NK-92 (cell line): ENCODE measurements around the gene NAGPA.

ENCODE experiments used
- DNase-seq: peaks from one replicate; lab custom pipeline; 2025; ENCODE audit not compliant: unreplicated experiment; lab: John Stamatoyannopoulos, UW

NAGPA gene

DNA sequence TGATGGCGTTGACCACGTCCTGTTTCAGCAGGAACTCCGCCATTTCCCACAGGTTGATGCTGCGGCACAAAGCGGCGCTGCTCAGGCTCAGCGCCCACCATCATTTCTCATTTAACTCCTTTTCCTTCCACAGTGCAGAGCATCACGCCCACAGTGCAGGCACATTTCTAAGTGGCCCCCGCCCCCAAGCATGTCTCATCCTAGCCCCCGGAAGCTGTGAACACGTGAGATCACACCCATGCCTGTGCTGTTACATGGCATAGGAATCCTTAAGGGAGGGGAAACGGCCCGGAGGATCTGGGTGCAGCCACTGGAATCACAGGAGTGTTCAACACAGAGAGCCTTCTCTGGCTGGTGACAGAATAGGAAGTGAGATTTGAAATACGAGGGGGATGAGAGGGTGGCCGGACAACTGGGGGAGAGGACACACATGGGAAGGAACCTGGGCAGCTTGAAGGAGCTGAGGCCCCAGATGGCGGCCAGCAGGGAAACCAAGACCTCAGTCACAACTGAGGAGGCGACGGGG is 4.7 kb downstream of the NAGPA start:
- no peak for DNase-seq

- DNase-seq = no peak
Measured at GRCh38 chr16:5027575-5028235, 6.0 kb downstream of the NAGPA start.

DNA sequence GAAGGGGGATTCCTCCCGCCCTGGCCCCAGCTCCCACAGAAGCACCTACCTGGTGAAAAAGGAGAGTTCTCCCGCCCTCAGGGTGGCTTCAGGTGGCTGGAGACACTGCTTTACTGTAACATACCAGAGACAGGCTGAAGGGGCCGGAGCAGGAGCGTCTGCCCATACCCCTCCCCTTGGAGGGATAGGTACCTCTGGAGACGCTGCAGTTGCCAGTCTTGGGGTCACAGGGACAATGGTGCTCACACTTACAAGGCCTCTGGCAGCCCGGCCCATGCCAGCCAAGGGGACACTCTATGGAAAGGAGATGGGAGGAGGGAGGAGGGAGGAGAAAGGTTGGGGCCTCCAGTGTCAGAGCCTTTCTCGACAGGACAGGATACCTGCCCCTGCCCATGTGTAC is 6.6 kb downstream of the NAGPA start:
- no peak for DNase-seq

DNA sequence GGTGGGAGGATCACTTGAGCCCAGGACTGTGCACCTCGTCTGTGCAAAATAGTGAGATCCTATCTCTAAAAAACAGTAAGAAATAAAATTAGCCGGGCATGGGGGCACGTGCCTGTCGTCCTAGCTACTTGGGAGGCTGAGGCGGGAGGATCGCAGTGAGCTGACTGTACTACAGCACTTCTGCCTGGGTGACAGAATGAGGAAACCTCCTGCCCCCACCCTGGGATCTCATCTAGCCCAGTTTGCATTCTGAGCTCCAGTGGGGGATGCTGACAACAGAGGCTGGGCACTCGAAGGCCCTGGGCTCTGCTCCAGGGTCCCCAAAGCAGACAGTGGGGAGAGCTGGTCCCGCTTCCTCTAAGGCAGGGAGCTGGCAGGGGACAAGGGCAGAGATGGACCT is 7.1 kb downstream of the NAGPA start:
- DNase-seq = no peak

- no peak for DNase-seq
Measured at GRCh38 chr16:5025171-5025632, 8.5 kb downstream of the NAGPA start.

GRCh38 chr16:5024632-5025031 is 9.1 kb downstream of the NAGPA start:
- no peak for DNase-seq

DNA sequence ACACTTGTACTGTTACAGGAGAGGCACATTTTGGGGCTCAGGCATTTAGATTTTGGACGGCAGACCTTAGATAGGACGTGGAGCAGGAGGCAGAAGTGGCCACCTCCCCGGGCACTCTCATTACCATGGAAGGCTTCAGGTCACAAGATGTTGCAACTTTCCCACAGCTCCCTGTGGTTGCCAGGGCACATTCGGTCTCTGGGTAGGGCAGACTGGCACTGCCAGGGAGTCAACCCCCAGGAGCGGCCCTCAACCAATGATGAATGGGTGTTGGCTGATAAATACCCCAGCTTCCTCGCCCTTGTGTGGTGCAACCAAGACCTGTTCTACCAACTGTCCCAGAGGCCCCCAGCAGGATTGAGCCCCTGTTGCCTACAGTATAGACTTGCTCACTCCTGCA is 11.2 kb downstream of the NAGPA start:
- DNase-seq = no peak

DNA sequence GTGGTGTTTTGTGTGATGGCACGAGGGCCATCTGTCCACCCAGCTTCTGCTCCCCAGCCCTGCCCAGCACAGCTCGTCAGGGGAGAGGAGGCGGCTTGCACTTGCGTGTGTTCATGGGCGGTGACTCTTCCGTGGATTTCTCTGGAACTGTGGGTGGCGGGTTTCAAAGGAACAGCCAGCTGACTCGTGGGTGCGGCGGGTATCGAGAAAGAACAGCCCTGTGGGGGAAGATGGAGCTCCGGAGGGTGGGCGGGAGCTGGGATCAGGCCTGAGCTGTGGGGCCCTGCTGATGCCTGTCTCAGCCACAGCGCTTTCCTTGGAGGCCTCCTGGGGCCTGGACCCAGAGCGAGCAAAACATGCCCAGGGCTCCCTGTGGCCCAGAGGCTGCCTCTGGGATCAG is 13.2 kb downstream of the NAGPA start:
- no peak for DNase-seq

- no peak for DNase-seq
Measured at GRCh38 chr16:5019775-5020174, 14.0 kb downstream of the NAGPA start.

GRCh38 chr16:5018793-5019192 is 14.9 kb downstream of the NAGPA start:
- no peak for DNase-seq

- no peak for DNase-seq
Measured at GRCh38 chr16:5017678-5017969, 16.1 kb downstream of the NAGPA start.

- DNase-seq = no peak
Measured at GRCh38 chr16:5016967-5017677, 16.6 kb downstream of the NAGPA start.

GRCh38 chr16:5015887-5016286 is 17.8 kb downstream of the NAGPA start:
- no peak for DNase-seq

GRCh38 chr16:5015351-5015750 is 18.4 kb downstream of the NAGPA start:
- no peak for DNase-seq

DNA sequence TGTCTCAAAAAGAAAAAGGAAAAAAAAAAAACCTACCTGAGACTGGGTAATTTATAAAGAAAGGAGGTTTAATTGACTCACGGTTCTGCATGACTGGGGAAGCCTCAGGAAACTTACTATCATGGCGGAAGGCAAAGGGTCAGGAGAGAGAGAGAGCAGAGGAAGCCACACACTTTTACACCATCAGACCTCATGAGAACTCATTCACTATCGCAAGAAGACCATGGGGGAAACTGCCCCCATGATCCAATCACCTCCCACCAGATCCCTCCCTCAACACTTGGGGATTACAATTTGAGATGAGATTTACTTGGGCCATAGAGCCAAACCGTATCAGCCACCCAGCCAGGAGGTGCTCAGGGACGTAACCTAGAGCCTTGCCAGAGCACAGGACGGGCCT is 20.8 kb downstream of the NAGPA start:
- no peak for DNase-seq

DNA sequence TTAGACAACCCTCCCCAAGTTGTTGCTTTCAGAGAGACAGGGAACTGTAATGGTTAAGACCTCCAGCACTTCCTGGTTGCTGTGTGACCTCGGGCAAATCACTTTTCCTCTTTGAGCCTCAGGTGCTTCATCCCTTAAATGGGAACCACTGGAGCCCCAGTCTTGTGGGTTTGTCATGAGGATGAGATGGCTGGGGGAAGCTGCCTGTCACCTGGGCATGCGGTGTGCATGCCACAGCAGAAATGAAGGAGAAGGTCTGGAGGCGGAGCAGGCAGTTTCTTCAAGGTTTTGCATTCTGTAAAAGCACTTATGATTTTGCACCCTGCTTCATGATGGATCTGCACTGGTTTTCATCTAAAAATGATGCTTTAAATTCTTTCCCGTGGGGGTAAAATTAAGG is 22.1 kb downstream of the NAGPA start:
- DNase-seq = no peak

- no peak for DNase-seq
Measured at GRCh38 chr16:5010576-5011329, 23.0 kb downstream of the NAGPA start.

GRCh38 chr16:5008311-5008731 is 25.4 kb downstream of the NAGPA start:
- no peak for DNase-seq

DNA sequence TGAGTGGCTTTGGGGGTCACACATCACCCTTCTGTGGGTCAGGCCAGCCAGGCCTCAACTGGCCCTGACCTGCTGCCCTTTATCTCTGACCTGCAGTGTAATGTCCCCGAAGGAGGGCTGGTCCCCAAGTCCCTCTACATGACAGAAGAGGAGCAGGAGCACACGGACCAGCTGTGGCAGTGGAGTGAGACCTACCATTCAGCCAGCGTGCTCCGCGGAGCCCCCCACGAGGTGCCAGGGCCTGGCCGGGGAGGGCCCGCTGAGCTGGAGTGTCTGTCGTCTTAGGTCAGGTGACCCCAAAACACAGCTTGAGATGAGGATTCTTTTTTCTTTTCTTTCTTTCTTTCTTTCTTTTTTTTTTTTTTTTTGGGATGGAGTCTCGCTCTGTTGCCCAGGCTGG is 26.5 kb downstream of the NAGPA start:
- no peak for DNase-seq

DNA sequence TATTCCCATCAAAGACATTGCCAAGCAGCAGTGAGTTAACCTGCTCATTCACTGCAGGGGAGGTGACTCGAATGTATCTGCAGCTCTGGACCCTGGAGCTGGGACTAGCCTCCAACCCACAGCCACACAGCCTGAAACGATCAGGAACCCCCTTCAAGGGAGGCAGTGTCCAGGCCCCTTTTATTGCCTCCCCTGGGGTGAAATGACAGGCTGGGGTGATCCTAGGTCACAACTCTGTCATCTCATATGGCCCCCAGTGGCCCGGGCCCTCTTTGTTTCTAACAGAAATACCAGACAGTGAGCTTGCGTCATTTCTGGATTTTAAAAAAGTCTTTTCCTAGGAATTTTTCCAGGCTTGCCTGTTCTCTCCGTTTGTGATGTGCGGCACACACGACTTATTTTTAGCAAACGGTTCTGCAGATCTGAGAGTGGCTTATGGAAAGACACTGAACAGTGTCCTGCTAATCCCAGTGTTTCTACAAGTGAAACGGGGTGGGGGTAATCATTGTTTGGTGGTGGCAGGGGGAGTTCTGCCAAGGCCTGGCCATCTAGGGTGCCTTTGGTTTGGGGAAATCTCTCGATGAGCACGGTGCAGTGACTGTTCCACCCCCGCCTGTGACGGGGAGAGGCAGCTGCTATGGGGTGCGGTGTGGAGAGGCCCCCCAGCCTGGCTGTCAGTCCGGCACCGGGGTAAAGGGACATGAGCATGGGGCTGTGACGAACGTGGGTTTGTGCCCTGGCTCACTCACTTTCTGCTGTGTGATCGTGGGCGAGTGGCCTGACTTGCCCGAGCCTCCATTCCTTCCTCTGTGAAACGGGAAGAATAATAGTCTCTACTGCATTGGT is 27.2 kb downstream of the NAGPA start:
- no peak for DNase-seq

- DNase-seq = no peak
Measured at GRCh38 chr16:5005916-5006315, 27.8 kb downstream of the NAGPA start.
